IPS-18c (cell line): ENCODE measurements around the gene BNC2.

Source experiments
- H3K4me3 ChIP-seq: 2 replicates; pipeline ENCODE4 v1.7.0; 2013; ENCODE audit warnings: low read depth, mild to moderate bottlenecking, low read length, moderate library complexity; ENCODE audit not compliant: insufficient read depth
- H3K9me3 ChIP-seq: one replicate; pipeline ENCODE4 v1.6.1; 2013; ENCODE audit warnings: mild to moderate bottlenecking, low read length, moderate library complexity; ENCODE audit not compliant: control insufficient read depth, insufficient read depth

The BNC2 gene

GRCh38 chr9:16651446-16651964, 219.0 kb downstream of the BNC2 start:
- H3K9me3 ChIP-seq = no peaks in the 10 kb centered on the region
- no peak overlapping the region for H3K4me3 ChIP-seq

GRCh38 chr9:16645970-16646369, 224.5 kb downstream of the BNC2 start:
- Histone ChIP-seq H3K9me3 (no peaks in the 10 kb centered on the region), H3K4me3 (no peak overlapping the region)

- Histone ChIP-seq H3K9me3 (no peaks in the 10 kb centered on the region), H3K4me3 (no peak overlapping the region)
Measured at GRCh38 chr9:16642421-16643109, 227.9 kb downstream of the BNC2 start.

GRCh38 chr9:16640649-16641048, 229.8 kb downstream of the BNC2 start:
- H3K9me3 ChIP-seq = no peaks in the 10 kb centered on the region
- no peak overlapping the region for H3K4me3 ChIP-seq

DNA sequence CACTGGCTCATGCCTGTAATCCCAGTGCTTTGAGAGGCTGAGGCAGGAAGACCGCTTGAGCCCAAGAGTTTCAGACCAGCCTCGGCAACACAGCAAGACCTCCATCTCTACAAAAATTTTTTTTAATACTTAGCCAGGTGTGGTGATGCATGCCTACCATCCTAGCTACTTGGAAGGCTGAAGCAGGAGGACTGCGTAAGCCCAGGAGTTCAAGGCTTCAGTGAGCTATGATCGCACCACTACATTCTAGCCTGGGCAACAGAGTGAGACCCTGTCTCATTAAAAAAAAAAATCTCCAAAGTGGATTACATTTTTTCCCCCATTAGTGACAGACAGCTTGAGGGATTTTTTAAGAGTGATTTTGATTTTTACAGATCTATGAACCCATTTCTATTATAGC, 230.8 kb downstream of the BNC2 start:
- Histone ChIP-seq H3K9me3 (no peaks in the 10 kb centered on the region), H3K4me3 (no peak overlapping the region)

DNA sequence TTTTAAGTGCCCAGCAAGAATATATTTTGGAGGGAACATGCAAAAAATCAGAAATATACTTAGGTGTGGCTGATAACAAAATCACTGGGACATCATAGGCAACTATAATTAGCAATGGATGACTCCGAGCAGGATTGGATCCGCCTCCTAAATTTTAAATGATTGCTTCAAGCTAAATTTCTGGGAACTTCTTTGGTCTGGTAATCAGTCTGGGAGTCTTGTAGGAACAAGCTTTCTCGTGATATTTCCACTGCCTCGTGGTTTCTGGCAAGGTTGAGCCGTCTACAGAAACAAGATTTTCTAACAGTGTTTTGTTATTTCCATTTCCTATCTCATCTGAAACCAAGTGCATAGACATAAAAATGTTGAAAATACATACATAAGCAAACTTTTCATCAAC, 232.6 kb downstream of the BNC2 start:
- Histone ChIP-seq H3K4me3 (no peak overlapping the region), H3K9me3 (no peaks in the 10 kb centered on the region)

- no peaks in the 10 kb centered on the region for H3K9me3 ChIP-seq
- no peak overlapping the region for H3K4me3 ChIP-seq
Measured at GRCh38 chr9:16637218-16637617, 233.3 kb downstream of the BNC2 start.

DNA sequence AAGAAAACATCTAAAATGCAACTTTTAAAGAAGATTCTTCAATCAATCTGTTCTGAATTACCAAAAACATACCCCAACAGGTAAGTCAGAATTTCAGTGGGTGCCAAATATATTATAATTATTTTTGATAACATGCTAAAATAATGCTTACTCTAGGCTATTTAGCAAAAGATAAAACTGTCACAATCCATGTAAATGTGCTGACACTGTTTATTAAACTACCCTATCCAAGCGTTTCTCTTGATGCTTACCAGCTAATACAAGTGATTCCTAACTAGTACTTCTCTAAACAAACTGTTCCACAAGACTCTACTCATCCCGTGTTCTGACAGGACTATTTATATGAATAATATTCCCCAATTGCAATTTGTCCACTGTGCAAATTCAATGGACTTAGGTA, 236.7 kb downstream of the BNC2 start:
- H3K9me3 ChIP-seq = no peaks in the 10 kb centered on the region
- no peak overlapping the region for H3K4me3 ChIP-seq

DNA sequence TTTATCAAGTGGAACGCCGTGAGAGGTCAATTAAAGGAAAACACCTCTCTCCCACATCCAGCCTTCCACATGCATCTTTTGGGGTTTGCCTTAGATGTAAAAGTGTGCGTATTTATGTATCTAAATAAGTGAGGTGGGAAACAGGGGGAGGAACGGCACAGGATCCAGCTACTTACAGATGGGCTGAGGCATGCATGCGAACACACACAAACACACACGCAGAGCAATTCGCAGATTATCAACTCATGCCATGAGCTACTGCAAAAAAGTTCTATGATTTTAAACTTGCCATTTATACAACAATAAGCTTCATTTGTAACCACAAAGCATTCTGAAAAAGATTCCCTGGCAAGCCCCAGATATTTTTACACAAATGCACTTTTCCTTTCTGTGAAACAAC, 242.1 kb downstream of the BNC2 start:
- Histone ChIP-seq H3K9me3 (no peaks in the 10 kb centered on the region), H3K4me3 (no peak overlapping the region)

GRCh38 chr9:16627967-16628366, 242.5 kb downstream of the BNC2 start:
- H3K9me3 ChIP-seq = no peaks in the 10 kb centered on the region
- no peak overlapping the region for H3K4me3 ChIP-seq

DNA sequence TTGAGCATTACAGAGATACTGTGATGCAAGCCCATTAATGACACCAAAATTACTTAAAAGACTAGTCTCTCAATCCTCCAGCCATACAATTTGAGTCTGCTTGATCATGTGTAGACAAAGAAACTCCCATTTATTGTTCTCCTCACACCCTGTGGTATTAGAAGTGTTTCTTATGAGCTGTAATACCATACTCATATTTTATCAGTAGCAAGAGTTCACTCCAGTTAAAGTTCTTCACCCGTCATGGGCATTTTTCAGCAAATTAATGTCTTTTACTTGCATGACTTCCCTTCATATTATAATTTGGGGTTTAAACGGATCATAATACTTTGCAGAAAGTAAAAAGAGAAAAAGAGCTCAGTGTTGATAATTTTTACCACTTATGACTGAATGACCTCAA, 242.9 kb downstream of the BNC2 start:
- H3K9me3 ChIP-seq = no peaks in the 10 kb centered on the region
- no peak overlapping the region for H3K4me3 ChIP-seq

GRCh38 chr9:16626577-16627130, 243.8 kb downstream of the BNC2 start:
- Histone ChIP-seq H3K4me3 (no peak overlapping the region), H3K9me3 (no peaks in the 10 kb centered on the region)

- Histone ChIP-seq H3K4me3 (no peak overlapping the region), H3K9me3 (no peaks in the 10 kb centered on the region)
Measured at GRCh38 chr9:16625811-16626210, 244.7 kb downstream of the BNC2 start.

- H3K9me3 ChIP-seq = no peaks in the 10 kb centered on the region
- H3K4me3 ChIP-seq = no peak overlapping the region
Measured at GRCh38 chr9:16625161-16625631, 245.3 kb downstream of the BNC2 start.

- no peak overlapping the region for H3K4me3 ChIP-seq
Measured at GRCh38 chr9:16624744-16625117, 245.7 kb downstream of the BNC2 start.

GRCh38 chr9:16623989-16624743, 246.3 kb downstream of the BNC2 start:
- no peak overlapping the region for H3K4me3 ChIP-seq
- no peaks in the 10 kb centered on the region for H3K9me3 ChIP-seq

More at GRCh38 chr9:16624744-16625117, 245.7 kb downstream of the BNC2 start:
- no peaks in the 10 kb centered on the region for H3K9me3 ChIP-seq

- no peaks in the 10 kb centered on the region for H3K9me3 ChIP-seq
Measured at GRCh38 chr9:16622541-16622940, 247.9 kb downstream of the BNC2 start.

DNA sequence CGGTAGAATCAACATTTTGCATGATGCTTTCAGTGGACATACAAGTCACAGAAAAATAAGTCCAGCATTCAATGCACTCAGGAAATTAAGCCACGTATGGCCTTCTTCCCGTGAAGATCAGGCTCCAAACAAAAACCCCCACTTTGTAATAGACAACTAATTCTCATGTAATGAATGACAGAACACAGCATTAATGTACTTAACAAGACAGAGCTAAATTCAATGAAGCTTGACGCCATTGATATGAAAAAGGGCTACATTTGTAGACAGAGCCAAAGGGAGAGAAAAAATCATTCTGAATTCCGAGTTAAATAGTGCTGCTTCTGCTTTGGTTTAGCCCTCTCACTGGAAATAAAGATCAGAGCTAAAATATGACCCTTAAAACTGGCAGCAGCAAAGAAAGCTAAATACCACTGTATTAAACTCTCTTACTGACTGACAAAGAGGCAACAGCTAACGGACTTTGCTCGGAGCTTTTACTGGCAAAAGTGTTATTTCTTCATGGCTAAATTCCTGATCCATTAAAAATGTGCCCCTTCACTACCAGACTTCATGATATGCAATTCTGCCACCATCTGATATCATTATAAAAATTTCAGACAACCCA, 250.5 kb downstream of the BNC2 start:
- Histone ChIP-seq H3K9me3 (no peaks in the 10 kb centered on the region), H3K4me3 (no peak overlapping the region)

More at GRCh38 chr9:16622541-16622940, 247.9 kb downstream of the BNC2 start:
- no peak overlapping the region for H3K4me3 ChIP-seq
